Neuronal stem cell (in vitro differentiated cells): ENCODE data around the gene CDC14A.

Source experiments
- DNase-seq: peaks from one replicate; pipeline ENCODE4 v3.0.0-alpha.2; 2013; ENCODE audit warnings: low spot score
- H2AFZ ChIP-seq: one replicate; pipeline ENCODE4 v1.6.1; 2013; ENCODE audit warnings: mild to moderate bottlenecking, low read length, inconsistent platforms
- H2AK5ac ChIP-seq: 2 replicates; pipeline ENCODE4 v1.6.1; 2013; ENCODE audit warnings: low read depth, mild to moderate bottlenecking, inconsistent platforms, low read length, moderate library complexity, mixed read lengths
- H2BK120ac ChIP-seq: 2 replicates; pipeline ENCODE4 v1.6.1; 2013; ENCODE audit warnings: low read depth, mild to moderate bottlenecking, inconsistent platforms, low read length, moderate library complexity, mixed read lengths
- H2BK12ac ChIP-seq: one replicate; pipeline ENCODE4 v1.6.1; 2013; ENCODE audit warnings: low read length, inconsistent platforms
- H2BK15ac ChIP-seq: 2 replicates; pipeline ENCODE4 v1.6.1; 2013; ENCODE audit warnings: mild to moderate bottlenecking, low read length, inconsistent platforms, mixed read lengths
- H2BK5ac ChIP-seq: one replicate; pipeline ENCODE4 v1.6.1; 2013; ENCODE audit warnings: inconsistent platforms, mild to moderate bottlenecking, low read length, moderate library complexity
- H3K14ac ChIP-seq: one replicate; pipeline ENCODE4 v1.6.1; 2013; ENCODE audit warnings: low read length, inconsistent platforms
- H3K18ac ChIP-seq: 2 replicates; pipeline ENCODE4 v1.6.1; 2013; ENCODE audit warnings: low read length, inconsistent platforms
- H3K23ac ChIP-seq: 2 replicates; pipeline ENCODE4 v1.6.1; 2013; ENCODE audit warnings: low read depth, mild to moderate bottlenecking, mixed read lengths, low read length, inconsistent platforms; ENCODE audit not compliant: poor library complexity
- H3K27ac ChIP-seq: replicated peaks from 3 replicates; pipeline ENCODE4 v1.5.1; 2013; ENCODE audit warnings: low read length, inconsistent platforms
- H3K27me3 ChIP-seq, 3 experiments: 2 replicates each; pipeline ENCODE4 v1.6.1; 2013; ENCODE audit warnings: low read length in 3 of 3, mild to moderate bottlenecking in 2 of 3, inconsistent platforms in 1 of 3, low read depth in 1 of 3, mixed read lengths in 1 of 3, moderate library complexity in 1 of 3; ENCODE audit not compliant: control insufficient read depth in 3 of 3, insufficient read depth in 3 of 3
- H3K36me3 ChIP-seq, 2 donors: replicated peaks in 1 of 2; 2 replicates each; pipeline ENCODE4 v1.6.1; 2013; ENCODE audit warnings: low read length in 2 of 2; ENCODE audit not compliant: control insufficient read depth in 2 of 2, insufficient read depth in 2 of 2
- H3K4ac ChIP-seq: 2 replicates; pipeline ENCODE4 v1.6.1; 2013; ENCODE audit warnings: inconsistent platforms, mild to moderate bottlenecking, low read length, moderate library complexity
- H3K4me1 ChIP-seq, 2 donors: 1 replicate in 1 of 2; 2 replicates in 1 of 2; pipeline ENCODE4 v1.6.1; 2013; ENCODE audit warnings: low read length in 2 of 2, low read depth in 1 of 2; ENCODE audit not compliant: control insufficient read depth in 2 of 2, insufficient read depth in 1 of 2
- H3K4me2 ChIP-seq: one replicate; pipeline ENCODE4 v1.6.1; 2013; ENCODE audit warnings: mild to moderate bottlenecking, low read length, inconsistent platforms; ENCODE audit not compliant: insufficient read depth, poor library complexity, severe bottlenecking
- H3K4me3 ChIP-seq, 2 donors: 2 replicates each; pipeline ENCODE4 v1.5.1; 2013; ENCODE audit warnings: low read length in 2 of 2, mild to moderate bottlenecking in 2 of 2, inconsistent platforms in 1 of 2, moderate library complexity in 1 of 2
- H3K79me1 ChIP-seq: one replicate; pipeline ENCODE4 v1.6.1; 2013; ENCODE audit warnings: low read depth, mild to moderate bottlenecking, inconsistent platforms, low read length, moderate library complexity
- H3K9ac ChIP-seq: one replicate; pipeline ENCODE4 v1.6.1; 2013; ENCODE audit warnings: mild to moderate bottlenecking, low read depth, low read length, inconsistent platforms; ENCODE audit not compliant: poor library complexity
- H3K9me3 ChIP-seq, 2 donors: replicated peaks in 1 of 2; 2 replicates each; pipeline versions ENCODE3 to v1.6.1; 2013; ENCODE audit warnings: low read length in 2 of 2, mild to moderate bottlenecking in 2 of 2, inconsistent platforms in 1 of 2, low read depth in 1 of 2, mixed read lengths in 1 of 2, moderate library complexity in 1 of 2; ENCODE audit not compliant: control insufficient read depth in 2 of 2, insufficient read depth in 1 of 2
- H4K8ac ChIP-seq: one replicate; pipeline ENCODE4 v1.6.1; 2013; ENCODE audit warnings: low read depth, mild to moderate bottlenecking, inconsistent platforms, low read length, moderate library complexity
- H4K91ac ChIP-seq: one replicate; pipeline ENCODE4 v1.6.1; 2013; ENCODE audit warnings: low read length, low read depth, mild to moderate bottlenecking, inconsistent platforms; ENCODE audit not compliant: poor library complexity
- WGBS, 2 donors: extraction: QIAGEN DNeasy Blood & Tissue Kit; methylation state at CpG; one replicate each; pipeline ENCODE4 v1.1.7; 2013; ENCODE audit warnings: missing lambda C conversion rate in 2 of 2, mixed read lengths in 1 of 2; ENCODE audit not compliant: insufficient read length in 2 of 2, insufficient replicate concordance in 1 of 2; ENCODE audit errors: extremely low coverage in 2 of 2; 5-methylcytosine and 5-hydroxymethylcytosine counted together

The CDC14A gene

GRCh38 chr1:100346387-100346786, 5.9 kb upstream of the CDC14A start:
- Histone ChIP-seq H2BK120ac (no peak overlapping the region), H3K23ac (no peak overlapping the region), H3K18ac (no peak overlapping the region), H4K8ac (no peak overlapping the region), H3K4me3 (no peak overlapping the region), H3K4ac (no peak overlapping the region), H3K27ac (no peak overlapping the region), H2BK5ac (no peak overlapping the region), H2AK5ac (no peak overlapping the region), H3K9me3 (no peaks in the 10 kb centered on the region), H3K27me3 (no peaks in the 10 kb centered on the region), H3K4me1 (peaks cover 0 to 2% of the 10 kb centered on the region in 2 donors), H3K79me1 (no peaks in the 10 kb centered on the region), H4K91ac (no peak overlapping the region), H2BK15ac (no peak overlapping the region), H2AFZ (no peak overlapping the region), H2BK12ac (no peak overlapping the region), H3K14ac (no peak overlapping the region), H3K36me3 (no peaks in the 10 kb centered on the region), H3K9ac (no peak overlapping the region), H3K4me2 (no peak overlapping the region)
- WGBS, 2 donors: no CpG with 5 or more reads among the region's 2 CpGs
- DNase-seq: no peak

- no peak overlapping the region for H2AFZ ChIP-seq
- H2BK120ac ChIP-seq: no peak overlapping the region
- no peak overlapping the region for H4K8ac ChIP-seq
- H2AK5ac ChIP-seq: no peak overlapping the region
- no peak overlapping the region for H3K14ac ChIP-seq
- WGBS, 2 donors: no CpG with 5 or more reads among the region's 5 CpGs
- no peaks in the 10 kb centered on the region for H3K9me3 ChIP-seq
- no peak overlapping the region for H3K23ac ChIP-seq
- no peak overlapping the region for H2BK15ac ChIP-seq
- H2BK12ac ChIP-seq: no peak overlapping the region
- H3K36me3 ChIP-seq: no peaks in the 10 kb centered on the region
- no peak overlapping the region for H3K4me3 ChIP-seq
- H3K27me3 ChIP-seq: no peaks in the 10 kb centered on the region
- H3K79me1 ChIP-seq: no peaks in the 10 kb centered on the region
- no peak overlapping the region for H3K4ac ChIP-seq
- H3K18ac ChIP-seq: no peak overlapping the region
- H3K9ac ChIP-seq: no peak overlapping the region
- no peak overlapping the region for H3K4me2 ChIP-seq
- DNase-seq: no peak
- no peak overlapping the region for H4K91ac ChIP-seq
- H2BK5ac ChIP-seq: no peak overlapping the region
- H3K4me1 ChIP-seq: peaks cover 0 to 2% of the 10 kb centered on the region in 2 donors
- no peak overlapping the region for H3K27ac ChIP-seq
Observed at GRCh38 chr1:100347009-100347966, 5.0 kb upstream of the CDC14A start.

GRCh38 chr1:100348549-100349144, 3.7 kb upstream of the CDC14A start:
- Histone ChIP-seq H3K9ac (no peak overlapping the region), H2AFZ (no peak overlapping the region), H3K14ac (no peak overlapping the region), H3K79me1 (peaks cover 8% of the 10 kb centered on the region), H2BK5ac (no peak overlapping the region), H4K8ac (no peak overlapping the region), H3K4me3 (no peak overlapping the region), H3K18ac (no peak overlapping the region), H3K36me3 (no peaks in the 10 kb centered on the region), H3K4me2 (no peak overlapping the region), H3K27ac (no peak overlapping the region), H4K91ac (no peak overlapping the region), H2AK5ac (no peak overlapping the region), H3K23ac (no peak overlapping the region), H3K4ac (no peak overlapping the region), H3K27me3 (no peaks in the 10 kb centered on the region), H2BK15ac (no peak overlapping the region), H3K9me3 (no peaks in the 10 kb centered on the region), H2BK120ac (no peak overlapping the region), H3K4me1 (peaks cover 0 to 2% of the 10 kb centered on the region in 2 donors), H2BK12ac (no peak overlapping the region)
- no peak for DNase-seq
- WGBS, 2 donors: no CpG with 5 or more reads among the region's 9 CpGs

- WGBS, 2 donors: no CpG with 5 or more reads among the region's 4 CpGs
- peaks cover 8% of the 10 kb centered on the region for H3K79me1 ChIP-seq
Observed at GRCh38 chr1:100349246-100349645, 3.1 kb upstream of the CDC14A start.

More at GRCh38 chr1:100349246-100349645, 3.1 kb upstream of the CDC14A start:
- DNase-seq: no peak
- H2AFZ ChIP-seq: no peak overlapping the region
- H3K9ac ChIP-seq: no peak overlapping the region
- no peak overlapping the region for H2BK12ac ChIP-seq
- H4K8ac ChIP-seq: no peak overlapping the region
- no peak overlapping the region for H3K4me3 ChIP-seq
- H3K14ac ChIP-seq: no peak overlapping the region
- no peak overlapping the region for H4K91ac ChIP-seq
- H3K4ac ChIP-seq: no peak overlapping the region
- no peaks in the 10 kb centered on the region for H3K9me3 ChIP-seq
- no peaks in the 10 kb centered on the region for H3K27me3 ChIP-seq
- no peak overlapping the region for H3K18ac ChIP-seq
- no peak overlapping the region for H2BK120ac ChIP-seq
- H3K4me1 ChIP-seq: peaks cover 2% of the 10 kb centered on the region in 2 donors
- no peak overlapping the region for H2BK15ac ChIP-seq
- no peaks in the 10 kb centered on the region for H3K36me3 ChIP-seq
- H2BK5ac ChIP-seq: no peak overlapping the region
- H2AK5ac ChIP-seq: no peak overlapping the region
- H3K4me2 ChIP-seq: no peak overlapping the region
- H3K23ac ChIP-seq: no peak overlapping the region
- H3K27ac ChIP-seq: no peak overlapping the region
